Measurements from ENCODE around the gene HEBP2. TPM values are rescaled to one million over a fixed set of nuclear protein-coding genes. Genes with fewer than 3 reads are reported as not detected.

Gene HEBP2
- total and polyA plus RNA-seq, 2 donors (not counting 3 experiments of a cell fraction or from before 2014, with no cell fraction given) = 22.5 to 75.3 TPM

GRCh38 chr6:138439546-138439945, 35.5 kb downstream of the HEBP2 start:
- Histone ChIP-seq H4K20me1 (replicated peaks; ENCODE audit: control insufficient read depth, extremely low read depth, insufficient read depth, low read length) (no peaks in the 10 kb centered on the region), H3K9me3 (replicated peaks; ENCODE audit: control insufficient read depth, insufficient read depth, low read length) (no peaks in the 10 kb centered on the region), H3K27me3 (ENCODE audit: control insufficient read depth in 2 of 2, insufficient read depth in 2 of 2, low read length in 2 of 2) (no peaks in the 10 kb centered on the region), H3K79me2 (ENCODE audit: control insufficient read depth, insufficient read depth, low read length) (peaks cover 4% of the 10 kb centered on the region), H3K27ac (ENCODE audit: insufficient read depth, low read depth, low read length) (no peak overlapping the region), H3K4me3 (replicated peaks in 1 of 3; ENCODE audit: insufficient read depth in 1 of 3, low read depth in 1 of 3, low read length in 3 of 3) (no peak overlapping the region), H3K4me1 (ENCODE audit: control insufficient read depth, extremely low read depth, insufficient read depth, low read length) (no peaks in the 10 kb centered on the region), H3K4me2 (ENCODE audit: insufficient read depth, low read length) (no peak overlapping the region), H3K9ac (replicated peaks; ENCODE audit: extremely low read depth, insufficient read depth, low read length) (no peak overlapping the region), H3K36me3 (ENCODE audit: control insufficient read depth in 2 of 2, extremely low read depth in 1 of 2, insufficient read depth in 2 of 2, low read length in 2 of 2) (peaks cover 2 to 16% of the 10 kb centered on the region in 2 experiments), H3K9me1 (replicated peaks; ENCODE audit: control insufficient read depth, extremely low read depth, insufficient read depth, low read length) (no peaks in the 10 kb centered on the region), H2AFZ (ENCODE audit: low read depth, low read length) (no peak overlapping the region)
- no peak for TF ChIP-seq CTCF (IDR thresholded peaks at IDR 0.05; ENCODE audit: extremely low read depth in 1 of 2, insufficient read depth in 1 of 2, low read depth in 1 of 2, low read length in 2 of 2)
- no peak for TF ChIP-seq MAX (IDR thresholded peaks at IDR 0.05; ENCODE audit: insufficient read depth, insufficient read length)
- TF ChIP-seq JUN (IDR thresholded peaks at IDR 0.05; ENCODE audit: borderline replicate concordance, insufficient read depth, insufficient read length, low read depth) = no peak
- no peak for TF ChIP-seq POLR2AphosphoS5 (IDR thresholded peaks at IDR 0.05; ENCODE audit: insufficient read depth, low read depth, low read length)
- TF ChIP-seq MYC (IDR thresholded peaks at IDR 0.05; ENCODE audit: low read depth, low read length) = no peak
- no peak for TF ChIP-seq GATA2 (IDR thresholded peaks at IDR 0.05; ENCODE audit: insufficient read depth, insufficient read length, low read depth, low read length)
- TF ChIP-seq EZH2 (IDR thresholded peaks at IDR 0.05; ENCODE audit: borderline replicate concordance, low read depth, low read length, severe bottlenecking) = no peak
- TF ChIP-seq FOS (IDR thresholded peaks at IDR 0.05; ENCODE audit: borderline replicate concordance, insufficient read depth, low read length) = no peak
- no peak for TF ChIP-seq POLR2A (IDR thresholded peaks at IDR 0.05; ENCODE audit: low read depth, low read length)
- no TSS peak for BruUV-seq (replicated peaks)
- DNase-seq (ENCODE audit: low read depth, low spot score) = no peak
- no peak for FAIRE-seq
- dilution Hi-C loops (cut with MboI; ENCODE audit: extremely low pct_ligation_motif_present, low sequenced_read_pairs) = no loop called here
- intact Hi-C loops (cut with micrococcal nuclease) = no loop called here
- ChIA-PET POLR2A (no interaction called here), CTCF (interaction anchor here (1.4 kb wide), 1 partner anchor 10 kb away, joined by 4 read pairs; no protein-coding TSS in a partner anchor)

Data from endothelial cell of umbilical vein (primary cell).